Anterior cingulate cortex (tissue), 58 donors: ENCODE data around the gene MCEMP1.
A peak's percentile ranks its signal among the peaks of the same experiment; 100 is the strongest.

ENCODE experiments used
- DNase-seq, 58 donors: peaks; one replicate each; lab custom pipeline; 2025; lab: John Stamatoyannopoulos, UW

Gene MCEMP1, protein sequence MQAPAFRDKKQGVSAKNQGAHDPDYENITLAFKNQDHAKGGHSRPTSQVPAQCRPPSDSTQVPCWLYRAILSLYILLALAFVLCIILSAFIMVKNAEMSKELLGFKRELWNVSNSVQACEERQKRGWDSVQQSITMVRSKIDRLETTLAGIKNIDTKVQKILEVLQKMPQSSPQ

GRCh38 chr19:7676854-7677253 is at the start of gene MCEMP1:
MCEMP1 (plus strand) TSS chr19:7677090; CDS start chr19:7677121, 31 bp downstream.
- DNase-seq: no peak

DNA sequence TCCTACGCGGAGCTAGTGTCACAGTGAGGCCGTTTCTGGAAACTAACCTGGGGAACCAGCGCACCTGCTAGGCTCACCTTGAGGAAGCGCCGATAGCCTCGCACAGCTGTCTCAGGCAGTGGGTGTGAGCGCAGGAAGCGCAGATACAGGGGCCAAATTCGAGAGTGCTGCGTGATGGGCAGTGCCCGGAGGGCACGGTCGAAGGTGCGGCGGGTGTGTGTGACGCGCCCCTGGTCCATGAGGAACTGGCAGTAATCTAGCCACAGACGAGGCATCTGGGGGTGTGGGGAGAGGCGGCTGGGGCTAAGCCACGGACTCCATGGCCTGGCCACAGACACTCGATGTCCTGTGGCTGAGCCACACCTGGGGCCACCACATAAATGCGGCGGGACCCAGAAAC is 49.7 kb upstream of the MCEMP1 start:
- DNase-seq: no peak

DNA sequence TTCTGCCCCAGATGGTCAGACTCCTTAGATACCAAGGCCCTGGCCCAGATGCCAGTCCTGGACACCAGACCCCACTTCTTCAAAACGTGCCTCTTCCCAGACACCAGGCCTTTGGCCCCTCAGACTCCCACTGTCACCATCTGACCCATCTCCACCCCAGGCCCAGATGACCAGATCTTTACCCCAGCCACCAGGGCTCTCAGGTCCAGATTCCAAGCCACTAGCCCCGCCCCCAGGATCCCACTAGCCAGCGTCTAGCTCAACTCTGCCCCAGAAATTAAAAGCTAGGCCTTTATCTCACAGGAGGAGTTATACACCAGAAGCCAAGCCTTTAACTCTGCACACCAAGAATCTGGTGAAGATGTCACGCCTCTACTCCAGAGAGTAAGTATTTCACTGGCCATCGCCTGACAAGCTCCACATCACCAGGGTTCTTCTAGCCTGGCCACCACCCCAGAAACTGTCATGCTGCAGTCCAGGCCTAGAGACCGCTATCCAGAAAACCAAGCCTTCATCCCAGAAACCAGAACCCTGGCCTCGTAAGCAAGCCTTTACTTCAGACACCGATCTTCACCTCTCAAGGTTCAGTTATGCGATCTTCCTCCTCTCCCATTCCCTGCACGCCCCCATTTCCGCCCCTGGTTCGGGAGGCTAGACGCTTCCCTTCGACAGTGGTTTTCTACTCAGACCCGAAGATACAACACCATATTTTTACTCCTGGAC is 48.1 kb upstream of the MCEMP1 start:
- DNase-seq: no peak

DNA sequence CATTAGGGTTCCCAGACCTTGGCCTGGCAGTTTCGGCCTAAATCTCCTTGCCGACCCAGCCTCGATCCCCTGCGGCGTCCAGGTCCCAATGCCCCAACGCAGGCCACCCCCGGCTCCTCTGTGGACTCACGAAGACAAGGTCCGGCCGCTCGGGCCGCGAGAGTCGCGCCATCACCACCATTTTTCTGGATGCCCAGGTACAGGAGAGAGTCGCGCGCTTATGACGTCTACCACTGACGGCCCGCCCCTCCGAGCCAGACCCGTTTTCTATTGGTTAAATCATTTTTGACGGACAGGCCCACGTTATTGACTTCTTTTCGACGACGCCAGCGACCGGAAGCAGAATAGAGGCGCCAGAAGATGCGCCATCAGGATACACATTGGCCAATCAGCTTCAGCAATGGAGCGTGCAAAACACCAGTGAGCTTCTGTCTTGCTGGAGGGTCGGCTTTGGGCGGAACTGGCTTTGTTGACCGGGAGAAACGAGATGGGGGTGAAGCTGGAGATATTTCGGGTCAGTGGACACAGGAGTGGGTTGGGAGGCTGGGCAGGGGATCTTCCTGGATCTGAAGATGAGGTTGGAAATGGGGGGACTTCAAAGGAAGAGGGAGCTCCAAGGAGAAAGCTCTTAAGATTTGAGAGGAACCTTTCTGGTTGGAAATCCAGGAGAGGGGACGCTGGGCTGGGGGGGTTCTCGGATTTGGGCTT is 47.4 kb upstream of the MCEMP1 start, which contains the start of the genes PET100 and XAB2:
TSS of gene PET100 (plus strand) at position 447 of the 708 bp plus-strand sequence. CDS start at position 488, 41 bp downstream.
TSS of gene XAB2 (minus strand) at position 199 of the 708 bp plus-strand sequence. CDS start at position 181, 18 bp downstream.
- DNase-seq: peak; percentile 82 to 99 (median 96)

- no peak for DNase-seq
These were observed 45.3 kb upstream of the MCEMP1 start for GRCh38 chr19:7631577-7631976.

GRCh38 chr19:7632340-7633203 is 44.3 kb upstream of the MCEMP1 start:
- DNase-seq: no peak

- no peak for DNase-seq
These were observed 43.2 kb upstream of the MCEMP1 start, which contains the start of gene PCP2 for GRCh38 chr19:7633698-7634097. PCP2 (minus strand) TSS chr19:7633719; CDS start chr19:7633457, 262 bp downstream.

DNA sequence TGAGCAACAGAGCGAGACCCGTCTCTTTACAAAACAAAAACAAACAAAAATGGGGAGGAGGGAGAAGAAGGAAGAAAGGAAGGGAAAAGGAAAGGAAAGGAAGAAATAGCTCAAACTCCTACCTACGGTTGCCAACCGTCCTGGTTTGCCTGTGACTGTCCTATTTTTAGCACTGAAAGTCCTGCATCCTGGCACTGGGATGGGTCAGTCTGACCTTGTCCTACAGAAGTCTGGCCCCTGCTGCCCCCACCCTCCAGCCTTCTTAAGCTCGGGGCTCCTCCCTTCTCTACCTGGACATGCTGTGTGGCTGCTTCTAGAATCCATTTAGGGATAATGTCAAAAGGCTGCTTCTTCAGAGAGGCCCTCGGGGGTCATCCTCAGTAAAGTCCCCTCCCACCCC is 41.2 kb upstream of the MCEMP1 start:
- DNase-seq: no peak

DNA sequence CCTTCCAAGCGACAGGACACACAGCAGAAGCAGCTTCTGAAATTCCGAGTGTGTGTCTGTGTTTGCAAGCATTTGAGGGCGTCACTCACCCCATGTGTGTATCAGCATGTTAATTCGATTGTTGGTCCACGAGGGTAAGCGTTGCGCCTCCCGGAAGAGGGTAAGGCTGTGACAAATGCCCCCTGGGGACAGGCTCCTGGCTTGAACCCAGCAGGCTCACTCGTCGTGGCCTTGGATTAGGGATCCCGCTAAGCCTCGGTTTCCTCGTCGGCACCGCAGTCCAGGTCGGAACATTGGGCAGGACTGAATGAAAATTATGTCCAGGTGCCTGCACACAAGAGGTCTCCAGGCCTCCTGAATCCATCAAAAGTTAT is 40.6 kb upstream of the MCEMP1 start:
- no peak for DNase-seq

GRCh38 chr19:7636691-7637373 is 40.1 kb upstream of the MCEMP1 start, which contains the start of gene STXBP2:
STXBP2 (plus strand) TSS chr19:7637110; CDS start chr19:7637150, 40 bp downstream.
- DNase-seq: peak in 2 of 58 donors; percentile 11 to 30

GRCh38 chr19:7637374-7638256 is 39.3 kb upstream of the MCEMP1 start:
- DNase-seq: peak in 2 of 58 donors; percentile 10

GRCh38 chr19:7638802-7639465 is 38.0 kb upstream of the MCEMP1 start:
- DNase-seq: no peak

DNA sequence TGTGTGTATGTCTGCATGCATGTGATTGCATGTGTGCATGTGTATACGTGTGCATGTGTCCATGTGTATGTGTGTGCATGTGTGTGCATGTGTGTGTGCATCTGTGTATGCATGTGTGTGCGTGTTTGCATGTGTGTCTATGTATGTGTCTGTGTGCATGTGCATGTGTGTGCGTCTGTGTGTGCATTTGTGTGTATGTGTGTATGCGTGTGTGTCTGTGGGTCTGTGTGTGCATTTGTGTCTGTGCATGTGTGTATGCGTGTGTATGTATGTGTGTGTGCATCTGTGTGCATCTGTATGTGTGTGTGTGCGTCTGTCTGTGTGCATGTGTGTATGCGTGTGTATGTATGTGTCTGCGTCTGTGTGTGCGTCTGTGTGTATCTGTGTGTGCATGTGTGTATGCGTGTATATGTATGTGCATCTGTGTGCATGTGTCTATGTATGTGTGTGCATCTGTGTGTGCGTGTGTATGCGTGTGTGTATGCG is 37.0 kb upstream of the MCEMP1 start:
- DNase-seq: no peak

- DNase-seq: no peak
These were observed 36.1 kb upstream of the MCEMP1 start for GRCh38 chr19:7640803-7641202.

- no peak for DNase-seq
These were observed 35.3 kb upstream of the MCEMP1 start for GRCh38 chr19:7641290-7642276.

GRCh38 chr19:7642295-7643030 is 34.4 kb upstream of the MCEMP1 start:
- no peak for DNase-seq
